ENCODE measurements around the gene FERMT3. TPM values are rescaled to one million over a fixed set of nuclear protein-coding genes. Genes with fewer than 3 reads are reported as not detected.

FERMT3 gene
- total RNA-seq, 4 donors from 2014 or later, result 35.0 to 101 (median 45.6) TPM

- DNase-seq (ENCODE audit: low spot score), result no peak
- TF ChIP-seq CTCF (IDR thresholded peaks at IDR 0.05), result no peak
- ATAC-seq (ENCODE audit: low FRiP score), result no peak
Observed at GRCh38 chr11:64262271-64263002, 55.9 kb downstream of the FERMT3 start.

- DNase-seq (ENCODE audit: low spot score) (no peak), ATAC-seq (ENCODE audit: low FRiP score) (no peak)
- no peak for TF ChIP-seq CTCF (IDR thresholded peaks at IDR 0.05)
Observed at GRCh38 chr11:64263021-64263946, 56.8 kb downstream of the FERMT3 start.

GRCh38 chr11:64263947-64264317 lies 57.4 kb downstream of the FERMT3 start:
- no peak for TF ChIP-seq CTCF (IDR thresholded peaks at IDR 0.05)
- ATAC-seq (ENCODE audit: low FRiP score), result no peak
- DNase-seq (ENCODE audit: low spot score), result no peak

GRCh38 chr11:64264371-64264852 lies 57.9 kb downstream of the FERMT3 start:
- ATAC-seq (ENCODE audit: low FRiP score), result no peak
- DNase-seq (ENCODE audit: low spot score), result no peak

GRCh38 chr11:64265176-64266160 lies 58.9 kb downstream of the FERMT3 start:
- TF ChIP-seq CTCF (IDR thresholded peaks at IDR 0.05), result no peak
- no peak for ATAC-seq (ENCODE audit: low FRiP score)
- DNase-seq (ENCODE audit: low spot score), result no peak

More at GRCh38 chr11:64264371-64264852, 57.9 kb downstream of the FERMT3 start:
- no peak for TF ChIP-seq CTCF (IDR thresholded peaks at IDR 0.05)

- no peak for DNase-seq (ENCODE audit: low spot score)
- TF ChIP-seq CTCF (IDR thresholded peaks at IDR 0.05), result no peak
- ATAC-seq (ENCODE audit: low FRiP score), result no peak
Observed at GRCh38 chr11:64266339-64266738, 59.8 kb downstream of the FERMT3 start.
